Prostate gland (tissue), 2 donors: ENCODE results near the gene OVCA2. TPM values are rescaled to one million over a fixed set of nuclear protein-coding genes. Genes with fewer than 3 reads are reported as not detected.
A peak's percentile ranks its signal among the peaks of the same experiment; 100 is the strongest.

Source experiments
- DNase-seq: peaks from one replicate; pipeline ENCODE4 v3.0.0-alpha.2; 2019; ENCODE audit warnings: low spot score
- H3K27ac ChIP-seq, 2 donors: fragments of 200-600 bp; sonication (generic); 2 replicates each; pipeline ENCODE4 v1.5.1; 2017 to 2019
- H3K27me3 ChIP-seq: fragments of 200-600 bp; sonication (generic); replicated peaks from 2 replicates; pipeline ENCODE4 v1.5.1; 2019; ENCODE audit not compliant: insufficient read depth
- H3K36me3 ChIP-seq, 2 donors: fragments of 200-600 bp; sonication (generic); 1 replicate in 1 of 2; 2 replicates in 1 of 2; pipeline versions ENCODE4 v1.5.1 to v1.8.1; 2017 to 2019
- H3K4me1 ChIP-seq: fragments of 200-600 bp; sonication (generic); replicated peaks from 2 replicates; pipeline ENCODE4 v1.5.1; 2019
- H3K4me3 ChIP-seq, 2 donors: fragments of 200-600 bp; sonication (generic); 2 replicates each; pipeline ENCODE4 v1.5.1; 2017 to 2019
- H3K9me3 ChIP-seq: fragments of 200-600 bp; sonication (generic); 2 replicates; pipeline ENCODE4 v1.5.1; 2017
- CTCF ChIP-seq, 4 experiments: fragments of 200-600 bp in 2 of 4; fragments of 450-650 bp in 2 of 4; sonication (generic) in 2 of 4; IDR thresholded peaks; 1 replicate in 3 of 4; 2 replicates in 1 of 4; pipeline ENCODE4 v1.5.1; 2016 to 2019; ENCODE audit warnings: antibody characterized with exemption in 4 of 4, mild to moderate bottlenecking in 2 of 4, moderate library complexity in 2 of 4
- POLR2A ChIP-seq: fragments of 450-650 bp; IDR thresholded peaks from one replicate; pipeline ENCODE4 v1.6.1; 2016; ENCODE audit warnings: antibody characterized with exemption, mild to moderate bottlenecking
- POLR2AphosphoS5 ChIP-seq: sonication (generic); formaldehyde crosslinking; IDR thresholded peaks from one replicate; pipeline ENCODE4 v1.6.1; 2017; ENCODE audit warnings: antibody characterized with exemption
- WGBS: methylation state at CpG from one replicate; pipeline ENCODE4 v1.1.5; 2018; 5-methylcytosine and 5-hydroxymethylcytosine counted together
- intact Hi-C: fragments of 100-400 bp; cut with DNase I; formaldehyde crosslinking; loops from one replicate; pipeline ENCODE4 v1.14.2; 2022
- total RNA-seq, 2 donors: library from RNA; depleted of rRNA; stranded (reverse); fragments of >200 nt; gene quantifications; one replicate each; pipeline ENCODE4 v1.1.0, GENCODE V29; 2016

The OVCA2 gene
- total RNA-seq, 2 donors from 2014 or later = 52.2 to 57.5 TPM

- no peaks in the 10 kb centered on the region for H3K4me1 ChIP-seq
- H3K9me3 ChIP-seq = no peaks in the 10 kb centered on the region
- 71% methylated on average over 21 of the region's 21 CpGs for WGBS
- H3K36me3 ChIP-seq = no peaks in the 10 kb centered on the region
- H3K4me3 ChIP-seq = no peak overlapping the region
- no peak for TF ChIP-seq POLR2A
- TF ChIP-seq POLR2AphosphoS5 = no peak
- no peak for TF ChIP-seq CTCF (IDR thresholded peaks at IDR 0.05)
- peak overlapping the region; percentile 75 to 82 for H3K27ac ChIP-seq
- intact Hi-C loops = loop anchor here (2.0 to 10.0 kb wide), 3 partner anchors 33 to 335 kb away; no protein-coding TSS in a partner anchor
- H3K27me3 ChIP-seq = no peaks in the 10 kb centered on the region
- DNase-seq = no peak
Observed at GRCh38 chr17:2059547-2060384, 17.9 kb downstream of the OVCA2 start.

GRCh38 chr17:2060385-2060658 lies 18.5 kb downstream of the OVCA2 start:
- no peak for DNase-seq
- H3K9me3 ChIP-seq = no peaks in the 10 kb centered on the region
- no peak overlapping the region for H3K4me3 ChIP-seq
- no peaks in the 10 kb centered on the region for H3K4me1 ChIP-seq
- no peaks in the 10 kb centered on the region for H3K36me3 ChIP-seq
- intact Hi-C loops = no loop called here
- WGBS = 78% methylated on average over 6 of the region's 6 CpGs
- TF ChIP-seq CTCF (IDR thresholded peaks at IDR 0.05) (no peak), POLR2AphosphoS5 (no peak), POLR2A (no peak)
- H3K27ac ChIP-seq = peak overlapping the region; percentile 75 to 82
- no peaks in the 10 kb centered on the region for H3K27me3 ChIP-seq

- intact Hi-C loops = no loop called here
- TF ChIP-seq POLR2AphosphoS5 (no peak), CTCF (IDR thresholded peaks at IDR 0.05) (no peak)
- WGBS = 73% methylated on average over 21 of the region's 21 CpGs
- no peak for DNase-seq
- Histone ChIP-seq H3K36me3 (no peaks in the 10 kb centered on the region), H3K27ac (peak overlapping the region; percentile 75 to 82), H3K9me3 (no peaks in the 10 kb centered on the region), H3K4me3 (no peak overlapping the region), H3K27me3 (no peaks in the 10 kb centered on the region), H3K4me1 (no peaks in the 10 kb centered on the region)
Observed at GRCh38 chr17:2060681-2061440, 19.0 kb downstream of the OVCA2 start.

GRCh38 chr17:2061441-2061958 lies 19.7 kb downstream of the OVCA2 start:
- TF ChIP-seq CTCF (IDR thresholded peaks at IDR 0.05) (no peak), POLR2AphosphoS5 (no peak), POLR2A (no peak)
- no peak for DNase-seq
- Histone ChIP-seq H3K27me3 (no peaks in the 10 kb centered on the region), H3K36me3 (no peaks in the 10 kb centered on the region), H3K4me3 (no peak overlapping the region), H3K4me1 (no peaks in the 10 kb centered on the region), H3K9me3 (no peaks in the 10 kb centered on the region), H3K27ac (peak overlapping the region; percentile 75 to 82)
- intact Hi-C loops = no loop called here
- WGBS = 65% methylated on average over 17 of the region's 17 CpGs
